ENCODE results near the gene UBE2G1. TPM values are rescaled to one million over a fixed set of nuclear protein-coding genes. Genes with fewer than 3 reads are reported as not detected.

The UBE2G1 gene
- total RNA-seq, 2 experiments from 2014 or later, result 58.5 to 58.8 TPM

DNA sequence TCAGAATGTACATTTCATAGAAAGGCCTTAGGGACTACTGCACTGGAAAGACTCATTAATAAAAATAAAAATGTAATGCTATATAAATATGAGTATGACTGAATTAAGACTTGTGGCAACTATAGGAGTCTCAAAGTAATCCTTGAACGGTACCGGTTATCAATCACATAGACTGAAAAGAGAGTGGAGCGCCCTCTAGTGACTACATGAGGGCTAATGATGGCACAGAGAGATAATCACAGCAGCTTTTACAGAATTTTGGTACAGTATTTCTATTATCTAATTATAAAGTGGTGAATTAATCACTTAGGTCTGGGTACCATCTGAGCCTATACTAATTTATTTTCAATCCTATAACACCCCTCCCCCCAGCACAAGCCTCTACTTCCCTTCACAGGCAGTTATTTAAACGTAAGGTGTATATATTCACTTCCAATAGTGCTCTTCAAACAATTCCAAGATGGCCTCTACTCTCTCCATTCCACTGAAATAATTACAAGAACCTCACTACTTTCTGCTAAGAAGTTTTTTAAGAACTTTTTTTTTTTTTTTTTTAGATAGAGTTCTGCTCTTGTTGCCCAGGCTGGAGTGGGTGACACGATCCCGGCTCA, 62.0 kb downstream of the UBE2G1 start:
- CTCF ChIA-PET, result interaction anchor here (0.6 to 2.1 kb wide), 12 partner anchors 9 to 232 kb away, joined by 3 to 10 read pairs (median 4); partner anchors contain the start of gene ANKFY1

DNA sequence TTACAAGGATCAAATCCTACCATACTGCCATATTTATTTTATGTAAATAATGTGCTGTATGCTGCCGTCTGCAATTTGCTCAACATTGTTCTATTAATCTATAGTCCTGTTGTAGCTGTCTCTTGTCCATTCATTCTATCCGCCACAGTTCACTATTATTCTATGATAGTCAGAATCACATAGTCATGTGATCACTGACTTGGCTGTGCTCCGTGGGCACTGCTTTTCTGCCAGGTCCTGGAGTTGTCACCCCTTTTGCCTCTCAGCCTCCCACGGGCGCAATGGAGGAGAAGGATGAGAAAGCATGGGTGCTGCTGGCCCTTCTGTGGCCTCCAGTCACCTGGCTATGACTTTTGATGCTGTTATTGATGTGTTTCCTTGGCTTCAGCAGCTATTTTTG, 65.4 kb downstream of the UBE2G1 start:
- H3K27ac ChIP-seq (ENCODE audit: low read depth in 1 of 2, low read length in 2 of 2), result no peak overlapping the region
- Mint-ChIP-seq H3K27me3 (no peaks in the 10 kb centered on the region), H3K9me3 (no peaks in the 10 kb centered on the region), H3K27ac (no peak overlapping the region), H3K36me3 (ENCODE audit: low read depth) (peaks cover 76% of the 10 kb centered on the region), H3K4me3 (no peak overlapping the region), H3K4me1 (ENCODE audit: low read depth) (peaks cover 28% of the 10 kb centered on the region)
- ATAC-seq (ENCODE audit: poor library complexity), result no peak
- CTCF ChIA-PET, result interaction anchor here (0.7 to 2.1 kb wide), 2 partner anchors 85 to 98 kb away, joined by 3 to 8 read pairs; no protein-coding TSS in a partner anchor
- no peaks in the 10 kb centered on the region for H3K9me3 ChIP-seq (ENCODE audit: control insufficient read depth in 1 of 2, insufficient read depth in 1 of 2, low read length in 2 of 2)
- intact Hi-C loops (cut with DNase I, micrococcal nuclease), result loop anchor here in 1 of 2 experiments (5.0 kb wide), 2 partner anchors 61 to 84 kb away; no protein-coding TSS in a partner anchor
- POLR2A ChIA-PET, result no interaction called here
- no peak for DNase-seq
- no peak overlapping the region for H3K4me3 ChIP-seq (ENCODE audit: low read length)
- H3K36me3 ChIP-seq (ENCODE audit: insufficient read depth, low read length), result peaks cover 32% of the 10 kb centered on the region
- TF ChIP-seq, protein P1, sequence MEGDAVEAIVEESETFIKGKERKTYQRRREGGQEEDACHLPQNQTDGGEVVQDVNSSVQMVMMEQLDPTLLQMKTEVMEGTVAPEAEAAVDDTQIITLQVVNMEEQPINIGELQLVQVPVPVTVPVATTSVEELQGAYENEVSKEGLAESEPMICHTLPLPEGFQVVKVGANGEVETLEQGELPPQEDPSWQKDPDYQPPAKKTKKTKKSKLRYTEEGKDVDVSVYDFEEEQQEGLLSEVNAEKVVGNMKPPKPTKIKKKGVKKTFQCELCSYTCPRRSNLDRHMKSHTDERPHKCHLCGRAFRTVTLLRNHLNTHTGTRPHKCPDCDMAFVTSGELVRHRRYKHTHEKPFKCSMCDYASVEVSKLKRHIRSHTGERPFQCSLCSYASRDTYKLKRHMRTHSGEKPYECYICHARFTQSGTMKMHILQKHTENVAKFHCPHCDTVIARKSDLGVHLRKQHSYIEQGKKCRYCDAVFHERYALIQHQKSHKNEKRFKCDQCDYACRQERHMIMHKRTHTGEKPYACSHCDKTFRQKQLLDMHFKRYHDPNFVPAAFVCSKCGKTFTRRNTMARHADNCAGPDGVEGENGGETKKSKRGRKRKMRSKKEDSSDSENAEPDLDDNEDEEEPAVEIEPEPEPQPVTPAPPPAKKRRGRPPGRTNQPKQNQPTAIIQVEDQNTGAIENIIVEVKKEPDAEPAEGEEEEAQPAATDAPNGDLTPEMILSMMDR (IDR thresholded peaks at IDR 0.05), result no peak
- H3K4me1 ChIP-seq (ENCODE audit: insufficient read depth, low read length), result peaks cover 3% of the 10 kb centered on the region
- H3K27me3 ChIP-seq (ENCODE audit: control insufficient read depth in 1 of 2, insufficient read depth in 2 of 2, low read length in 2 of 2), result no peaks in the 10 kb centered on the region

More for the DNA sequence above, 62.0 kb downstream of the UBE2G1 start:
- Histone ChIP-seq H3K4me1 (ENCODE audit: insufficient read depth, low read length) (peaks cover 7% of the 10 kb centered on the region), H3K27me3 (ENCODE audit: control insufficient read depth in 1 of 2, insufficient read depth in 2 of 2, low read length in 2 of 2) (no peaks in the 10 kb centered on the region), H3K36me3 (ENCODE audit: insufficient read depth, low read length) (peaks cover 36% of the 10 kb centered on the region), H3K4me3 (ENCODE audit: low read length) (no peak overlapping the region), H3K27ac (ENCODE audit: low read depth in 1 of 2, low read length in 2 of 2) (no peak overlapping the region), H3K9me3 (ENCODE audit: control insufficient read depth in 1 of 2, insufficient read depth in 1 of 2, low read length in 2 of 2) (no peaks in the 10 kb centered on the region)
- TF ChIP-seq, protein P1 (IDR thresholded peaks at IDR 0.05), result peak; percentile 95
- DNase-seq, result peak in 13 of 14 experiments; percentile 8 to 82 (median 46)
- Mint-ChIP-seq H3K27ac (peak overlapping the region; percentile 45), H3K36me3 (ENCODE audit: low read depth) (peaks cover 56% of the 10 kb centered on the region), H3K4me1 (ENCODE audit: low read depth) (peaks cover 34% of the 10 kb centered on the region), H3K4me3 (no peak overlapping the region), H3K27me3 (no peaks in the 10 kb centered on the region), H3K9me3 (no peaks in the 10 kb centered on the region)
- POLR2A ChIA-PET, result interaction anchor here (1.6 to 2.2 kb wide), 2 partner anchors 61 to 161 kb away, joined by 6 to 7 read pairs; partner anchors contain the start of genes CYB5D2 and ZZEF1
- peak; percentile 93 for ATAC-seq (ENCODE audit: poor library complexity)
- intact Hi-C loops (cut with DNase I, micrococcal nuclease), result loop anchor here (1.0 to 5.0 kb wide), 5 partner anchors 58 to 109 kb away; partner anchors contain the start of gene UBE2G1 (in 1 of the 2)

DNA sequence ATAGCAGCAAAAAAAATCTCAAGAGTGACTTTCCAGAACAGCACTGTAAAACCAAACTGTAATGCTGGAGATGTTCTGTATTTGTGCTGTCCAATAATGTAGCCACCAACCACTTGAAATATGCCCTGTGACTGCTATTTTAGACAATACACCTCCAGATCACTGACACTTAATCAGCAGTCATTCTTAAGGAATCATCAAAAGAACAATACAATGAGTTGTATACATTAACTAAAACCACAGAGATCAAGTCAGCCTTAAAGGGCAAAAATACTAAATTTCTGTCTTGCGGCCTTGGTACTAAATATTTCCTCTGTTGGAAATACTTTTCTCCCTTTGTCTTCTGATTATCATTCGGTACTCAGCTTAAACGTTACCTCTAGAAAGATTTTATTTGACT, 69.1 kb downstream of the UBE2G1 start:
- Mint-ChIP-seq H3K27ac (no peak overlapping the region), H3K36me3 (ENCODE audit: low read depth) (peaks cover 78% of the 10 kb centered on the region), H3K9me3 (no peaks in the 10 kb centered on the region), H3K27me3 (no peaks in the 10 kb centered on the region), H3K4me1 (ENCODE audit: low read depth) (peaks cover 24% of the 10 kb centered on the region), H3K4me3 (no peak overlapping the region)
- no peak for ATAC-seq (ENCODE audit: poor library complexity)
- intact Hi-C loops (cut with DNase I, micrococcal nuclease), result no loop called here
- TF ChIP-seq, protein P1 (IDR thresholded peaks at IDR 0.05), result no peak
- ChIA-PET POLR2A (interaction anchor here (1.0 kb wide), 1 partner anchor 129 kb away, joined by 4 read pairs; no protein-coding TSS in a partner anchor), CTCF (no interaction called here)
- no peaks in the 10 kb centered on the region for H3K9me3 ChIP-seq (ENCODE audit: control insufficient read depth in 1 of 2, insufficient read depth in 1 of 2, low read length in 2 of 2)
- no peak for DNase-seq
- no peak overlapping the region for H3K27ac ChIP-seq (ENCODE audit: low read depth in 1 of 2, low read length in 2 of 2)
- no peaks in the 10 kb centered on the region for H3K4me1 ChIP-seq (ENCODE audit: insufficient read depth, low read length)
- H3K36me3 ChIP-seq (ENCODE audit: insufficient read depth, low read length), result peaks cover 29% of the 10 kb centered on the region
- H3K4me3 ChIP-seq (ENCODE audit: low read length), result no peak overlapping the region
- H3K27me3 ChIP-seq (ENCODE audit: control insufficient read depth in 1 of 2, insufficient read depth in 2 of 2, low read length in 2 of 2), result no peaks in the 10 kb centered on the region

Data from CD4-positive, alpha-beta T cell (primary cell).